ENCODE measurements around the gene TAS1R1. TPM values are rescaled to one million over a fixed set of nuclear protein-coding genes. Genes with fewer than 3 reads are reported as not detected.

Gene TAS1R1
- total and polyA plus RNA-seq, 2 experiments from 2014 or later: 0.19 TPM; not detected in 1

- H3K27me3 Mint-ChIP-seq (ENCODE audit: insufficient read depth, low read depth, poor library complexity): peaks cover 5% of the 10 kb centered on the region
- Histone ChIP-seq H3K36me3 (ENCODE audit: insufficient read depth) (no peaks in the 10 kb centered on the region), H3K4me1 (ENCODE audit: insufficient read depth) (no peaks in the 10 kb centered on the region), H3K27ac (ENCODE audit: low read depth) (no peak overlapping the region), H3K9me2 (ENCODE audit: insufficient read depth) (no peaks in the 10 kb centered on the region), H3K27me3 (ENCODE audit: insufficient read depth) (no peaks in the 10 kb centered on the region), H3K79me2 (replicated peaks; ENCODE audit: insufficient read depth) (no peaks in the 10 kb centered on the region), H4K20me1 (replicated peaks; ENCODE audit: insufficient read depth) (no peaks in the 10 kb centered on the region), H3F3A (replicated peaks; ENCODE audit: low read depth) (no peaks in the 10 kb centered on the region), H3K4me3 (no peak overlapping the region), H3K4me2 (no peak overlapping the region), H2AFZ (no peak overlapping the region)
- H3K27ac Mint-ChIP-seq: no peak overlapping the region
- no peak for TF ChIP-seq REST (IDR thresholded peaks at IDR 0.05; ENCODE audit: unreplicated experiment)
- TF ChIP-seq CREB1 (CRISPR knock-in tag; IDR thresholded peaks at IDR 0.05; ENCODE audit: low read depth): no peak
- TF ChIP-seq POLR2AphosphoS5 (IDR thresholded peaks at IDR 0.05; ENCODE audit: low read depth): no peak
- TF ChIP-seq CTCF (conservative IDR thresholded peaks at IDR 0.05; ENCODE audit: low read depth in 2 of 2): no peak
- TF ChIP-seq NANOG (IDR thresholded peaks at IDR 0.05; ENCODE audit: borderline replicate concordance): no peak
- TF ChIP-seq EZH2 (IDR thresholded peaks at IDR 0.05; ENCODE audit: low read depth, unreplicated experiment): no peak
- no peak for TF ChIP-seq EZH2phosphoT487 (IDR thresholded peaks at IDR 0.05; ENCODE audit: unreplicated experiment)
- no peak for TF ChIP-seq ETS1 (IDR thresholded peaks at IDR 0.05)
- TF ChIP-seq JUNB (IDR thresholded peaks at IDR 0.05; ENCODE audit: unreplicated experiment): no peak
- no peak for TF ChIP-seq ZNF462 (CRISPR knock-in tag; IDR thresholded peaks at IDR 0.05)
- no peak for TF ChIP-seq ZNF331 (CRISPR knock-in tag; IDR thresholded peaks at IDR 0.05; ENCODE audit: low read depth)
- no peak for TF ChIP-seq ZNF114 (CRISPR knock-in tag; IDR thresholded peaks at IDR 0.05)
- TF ChIP-seq STAT1 (IDR thresholded peaks at IDR 0.05; ENCODE audit: unreplicated experiment): no peak
- ATAC-seq: peak; percentile 15; the same call in 1 of the 3 replicates
- no peak for DNase-seq (ENCODE audit: low spot score)
- 0 out of 3 replicates have a peak, but pooled peaks cover 5% of the 10 kb centered on the region for H3K4me1 Mint-ChIP-seq
- H3K4me3 Mint-ChIP-seq: no peak overlapping the region
- no peaks in the 10 kb centered on the region for H3K36me3 Mint-ChIP-seq (ENCODE audit: low read depth)
- no peaks in the 10 kb centered on the region for H3K9me3 Mint-ChIP-seq
Measured at GRCh38 chr1:6511561-6512244, 43.4 kb upstream of the TAS1R1 start.
